Ovary (tissue), 9 donors: Measurements from ENCODE around the gene SMC1B. TPM values are rescaled to one million over a fixed set of nuclear protein-coding genes. Genes with fewer than 3 reads are reported as not detected.

Experiments used
- DNase-seq, 5 donors: peaks; one replicate each; pipeline ENCODE4 v3.0.0-alpha.2; 2019 to 2020
- H3K27ac ChIP-seq, 2 donors: fragments of 200-600 bp; one replicate each; pipeline versions ENCODE4 v1.5.1 to v1.8.0; 2019 to 2022
- H3K27me3 ChIP-seq: fragments of 200-600 bp; one replicate; pipeline ENCODE4 v1.8.0; 2022
- H3K36me3 ChIP-seq: fragments of 200-600 bp; sonication (generic); one replicate; pipeline ENCODE4 v1.5.1; 2019
- H3K4me1 ChIP-seq: one replicate; pipeline ENCODE4 v1.8.1; 2013; ENCODE audit warnings: mild to moderate bottlenecking, moderate library complexity; ENCODE audit not compliant: insufficient read depth
- H3K4me3 ChIP-seq: fragments of 200-600 bp; sonication (generic); one replicate; pipeline ENCODE4 v1.5.1; 2017
- H3K9me3 ChIP-seq, 2 donors: fragments of 200-600 bp in 1 of 2; sonication (generic) in 1 of 2; one replicate each; pipeline versions ENCODE4 v1.5.1 to v1.8.1; 2013 to 2019; ENCODE audit warnings: mild to moderate bottlenecking in 1 of 2, moderate library complexity in 1 of 2
- CTCF ChIP-seq, 3 donors: fragments of 450-650 bp in 2 of 3; fragments of 200-600 bp in 1 of 3; IDR thresholded peaks; one replicate each; pipeline versions ENCODE4 v1.5.1 to v1.8.0; 2016 to 2022; ENCODE audit warnings: antibody characterized with exemption in 3 of 3, mild to moderate bottlenecking in 1 of 3
- EP300 ChIP-seq: sonication (generic); formaldehyde crosslinking; IDR thresholded peaks from one replicate; pipeline ENCODE4 v1.6.1; 2017; ENCODE audit warnings: antibody characterized with exemption
- POLR2A ChIP-seq: fragments of 450-650 bp; IDR thresholded peaks from one replicate; pipeline ENCODE4 v1.6.1; 2017; ENCODE audit warnings: antibody characterized with exemption, mild to moderate bottlenecking, moderate library complexity
- WGBS, 3 donors: extraction: QIAGEN DNeasy Blood & Tissue Kit in 1 of 3; methylation state at CpG; one replicate each; pipeline versions ENCODE4 v1.1.5 to v1.1.7; 2013 to 2017; 5-methylcytosine and 5-hydroxymethylcytosine counted together
- intact Hi-C, 4 donors: fragments of 100-400 bp; cut with DNase I; formaldehyde crosslinking; loops; one replicate each; pipeline versions ENCODE4 v1.11.0 to v1.15.1; 2022 to 2023
- polyA plus RNA-seq, 2 donors: library from polyadenylated mRNA; stranded (reverse); fragments of 200-250 nt in 1 of 2; fragments of 350-450 nt in 1 of 2; fragmentation: Illumina TruSeq in 1 of 2; extraction: RNeasy Lipid Tissue Mini Kit (QIAGEN cat#74804) in 1 of 2; gene quantifications; one replicate each; pipeline ENCODE4 v1.2.3, GENCODE V29; 2013 to 2014
- total RNA-seq, 7 donors: library from RNA; depleted of rRNA in 2 of 7; stranded (reverse); fragments of >200 nt in 2 of 7; fragmentation: NEBNext Ultra II Directional in 3 of 7; extraction: Animal tissue kit (Norgen Biotek cat#: 25700) in 3 of 7; gene quantifications; one replicate each; pipeline versions ENCODE4 v1.1.0 to v1.2.4, GENCODE V29; 2016 to 2023
- donor health status: DM: no; HTN: no; CAD: no; lungs with moderate emphysema.
- donor health status: DM: no; HTN: no; CAD: no.
- donor health status: Bipolar disorder and iron deficiency.
- donor health status: DM: yes; HTN: yes; CAD: no.
- donor health status: DM: no; HTN: no; CAD: no.
- donor health status: DM: yes; HTN: yes; CAD: no.

The SMC1B gene
- total and polyA plus RNA-seq, 9 donors, result 0.04 to 0.05 TPM; not detected in 7

- intact Hi-C loops, result no loop called here
- peak in 1 of 5 donors; percentile 14 for DNase-seq
- WGBS, 3 donors, result 87 to 94% (median 90%) methylated on average over 23 of the region's 23 CpGs
These were observed 12.3 kb upstream of the SMC1B start for GRCh38 chr22:45425531-45426265.

GRCh38 chr22:45425101-45425500, 11.7 kb upstream of the SMC1B start:
- no peak overlapping the region for H3K4me3 ChIP-seq
- DNase-seq, result no peak
- no peaks in the 10 kb centered on the region for H3K27me3 ChIP-seq
- H3K27ac ChIP-seq, result no peak overlapping the region
- H3K36me3 ChIP-seq, result no peaks in the 10 kb centered on the region
- no peaks in the 10 kb centered on the region for H3K9me3 ChIP-seq
- TF ChIP-seq CTCF (IDR thresholded peaks at IDR 0.05) (no peak), POLR2A (no peak), EP300 (no peak)
- intact Hi-C loops, result no loop called here
- 69 to 82% (median 71%) methylated on average over 5 of the region's 5 CpGs for WGBS, 3 donors
- H3K4me1 ChIP-seq, result no peaks in the 10 kb centered on the region

More at GRCh38 chr22:45425531-45426265, 12.3 kb upstream of the SMC1B start:
- H3K36me3 ChIP-seq, result no peaks in the 10 kb centered on the region
- no peaks in the 10 kb centered on the region for H3K27me3 ChIP-seq
- H3K4me1 ChIP-seq, result no peaks in the 10 kb centered on the region
- TF ChIP-seq EP300 (no peak), POLR2A (no peak), CTCF (IDR thresholded peaks at IDR 0.05) (no peak)
- no peak overlapping the region for H3K4me3 ChIP-seq
- H3K9me3 ChIP-seq, result no peaks in the 10 kb centered on the region
- no peak overlapping the region for H3K27ac ChIP-seq

GRCh38 chr22:45424241-45424731, 10.9 kb upstream of the SMC1B start:
- Histone ChIP-seq H3K4me1 (no peaks in the 10 kb centered on the region), H3K36me3 (no peaks in the 10 kb centered on the region), H3K9me3 (no peaks in the 10 kb centered on the region), H3K4me3 (no peak overlapping the region), H3K27ac (no peak overlapping the region), H3K27me3 (no peaks in the 10 kb centered on the region)
- intact Hi-C loops, result loop anchor here in 1 of 4 donors (5.0 kb wide), 1 partner anchor 162 kb away; no protein-coding TSS in a partner anchor
- TF ChIP-seq EP300, result no peak
- no peak for TF ChIP-seq CTCF (IDR thresholded peaks at IDR 0.05)
- no peak for TF ChIP-seq POLR2A
- DNase-seq, result peak in 1 of 5 donors; percentile 12
- WGBS, 3 donors, result 87 to 95% (median 90%) methylated on average over 14 of the region's 14 CpGs

- no peak for TF ChIP-seq CTCF (IDR thresholded peaks at IDR 0.05)
- TF ChIP-seq EP300, result no peak
- no peak for TF ChIP-seq POLR2A
- intact Hi-C loops, result loop anchor here in 1 of 4 donors (5.0 kb wide), 1 partner anchor 161 kb away; no protein-coding TSS in a partner anchor
- H3K27ac ChIP-seq, result no peak overlapping the region
- no peak overlapping the region for H3K4me3 ChIP-seq
- no peaks in the 10 kb centered on the region for H3K4me1 ChIP-seq
- H3K27me3 ChIP-seq, result no peaks in the 10 kb centered on the region
- H3K36me3 ChIP-seq, result no peaks in the 10 kb centered on the region
- H3K9me3 ChIP-seq, result no peaks in the 10 kb centered on the region
- WGBS, 3 donors, result 78 to 84% (median 81%) methylated on average over 4 of the region's 4 CpGs
- no peak for DNase-seq
These were observed 10.1 kb upstream of the SMC1B start for GRCh38 chr22:45423524-45423923.
